Stimulated activated CD4-positive, alpha-beta T cell treated with anti-CD3 and anti-CD28 coated beads, TNF-alpha, amount 100 ng/mL, for 4 hours (primary cell): ENCODE data around the gene ETFB.

Experiments
- DNase-seq, 3 experiments: peaks; one replicate each; pipeline ENCODE4 v3.0.0-alpha.2; 2020; ENCODE audit warnings: low read depth in 3 of 3

The ETFB gene

DNA sequence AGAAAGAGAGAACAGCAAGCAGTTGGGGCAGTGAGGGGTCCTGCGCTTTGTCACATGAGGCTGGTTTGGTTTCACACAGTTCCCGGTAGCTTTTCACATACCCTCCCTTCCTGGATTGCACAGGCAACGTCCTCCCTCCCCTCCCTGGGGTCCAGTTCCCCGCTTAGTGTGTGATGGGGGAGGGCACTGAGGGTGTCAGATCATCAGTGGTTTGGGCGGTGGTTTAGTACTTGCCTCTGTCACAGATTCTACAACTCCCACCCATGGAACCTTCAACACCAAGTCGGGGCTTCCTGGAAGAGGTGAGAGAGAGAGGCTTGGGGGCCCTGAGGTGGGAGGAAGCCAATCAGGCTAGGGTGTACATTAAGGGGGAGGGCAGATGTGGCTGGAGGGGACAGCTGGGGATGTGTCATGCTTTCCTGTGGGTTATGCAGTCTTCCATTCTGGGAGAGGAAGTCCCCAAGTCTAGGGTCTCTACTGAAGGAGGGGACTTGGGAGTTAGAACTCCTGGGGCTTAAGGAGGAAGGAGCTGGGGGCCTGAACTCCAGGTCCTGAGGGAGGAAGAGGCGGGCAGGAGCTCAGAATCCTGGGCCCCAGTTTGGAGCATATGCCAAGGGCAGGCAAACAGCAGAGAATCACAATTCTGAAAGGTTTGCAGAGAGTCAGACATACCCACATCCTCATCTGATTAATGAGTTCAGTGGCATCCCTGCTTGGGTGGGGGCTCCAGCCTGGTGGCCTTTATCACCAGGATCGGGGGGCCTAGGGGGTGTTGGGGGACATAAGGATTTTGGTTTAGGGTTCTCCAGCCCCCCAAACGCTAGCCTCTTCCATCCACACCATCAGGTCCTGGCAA lies 6.7 kb upstream of the ETFB start, which contains the start of gene NKG7:
NKG7 (minus strand) TSS at position 6 of the 856 bp plus-strand sequence. CDS start 119 bp downstream, outside the sequence.
- peak; percentile 33 to 68 (median 54) for DNase-seq

DNA sequence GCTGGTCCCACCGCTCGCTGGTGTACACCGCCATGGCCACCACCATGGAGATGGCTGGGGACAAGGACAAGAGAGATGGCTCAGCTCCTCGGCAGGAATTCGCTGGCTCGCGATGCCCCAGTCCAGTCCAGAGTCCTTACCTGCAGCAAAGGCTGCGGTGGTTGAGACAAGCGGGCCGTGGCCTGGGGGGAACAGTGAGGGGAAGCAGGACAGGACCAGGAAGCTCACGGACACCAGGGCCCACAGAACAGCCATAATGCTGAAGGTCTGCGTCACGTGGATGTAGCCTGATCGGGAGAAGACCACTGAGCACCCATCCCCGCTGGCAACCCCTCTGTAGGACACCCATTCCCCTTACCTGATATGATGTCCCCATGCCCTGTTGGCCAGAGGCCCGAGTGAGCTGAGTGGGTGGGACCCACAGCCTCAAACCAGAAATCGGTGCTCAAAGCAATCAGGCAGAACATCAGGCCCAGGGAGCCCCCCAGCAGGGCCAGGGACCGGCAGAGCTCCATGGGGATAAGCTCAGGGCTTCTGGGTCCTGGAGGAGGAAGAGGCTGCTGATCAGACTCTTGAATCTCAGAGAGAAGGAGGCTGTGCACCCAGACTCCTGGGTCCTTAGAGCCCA lies 5.9 kb upstream of the ETFB start:
- DNase-seq, result no peak

DNA sequence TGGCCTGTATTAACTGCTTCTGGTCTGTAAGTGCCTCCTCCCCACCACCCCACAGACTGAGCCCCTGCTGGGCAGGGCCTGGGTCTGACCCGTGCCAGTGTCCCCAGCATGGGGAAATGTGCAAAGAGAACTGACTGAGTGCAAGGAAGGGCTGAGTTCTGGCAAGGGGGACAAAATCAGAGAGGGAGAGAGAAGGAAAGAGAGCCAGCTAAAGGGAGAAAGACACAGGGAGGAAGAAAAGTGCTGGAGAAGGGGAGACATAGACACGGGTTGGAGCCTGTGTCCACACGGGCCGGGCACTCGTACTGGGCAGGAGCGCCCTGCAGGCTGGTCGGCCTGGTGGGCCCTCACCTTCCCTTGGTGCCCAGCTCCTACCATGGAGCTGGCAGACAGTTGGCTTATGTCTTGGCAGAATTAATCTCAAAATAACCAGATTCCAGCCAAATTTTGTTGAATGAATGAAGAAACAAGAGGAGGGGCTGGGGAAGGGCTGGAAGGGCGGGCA lies 5.0 kb upstream of the ETFB start:
- DNase-seq, result no peak

DNA sequence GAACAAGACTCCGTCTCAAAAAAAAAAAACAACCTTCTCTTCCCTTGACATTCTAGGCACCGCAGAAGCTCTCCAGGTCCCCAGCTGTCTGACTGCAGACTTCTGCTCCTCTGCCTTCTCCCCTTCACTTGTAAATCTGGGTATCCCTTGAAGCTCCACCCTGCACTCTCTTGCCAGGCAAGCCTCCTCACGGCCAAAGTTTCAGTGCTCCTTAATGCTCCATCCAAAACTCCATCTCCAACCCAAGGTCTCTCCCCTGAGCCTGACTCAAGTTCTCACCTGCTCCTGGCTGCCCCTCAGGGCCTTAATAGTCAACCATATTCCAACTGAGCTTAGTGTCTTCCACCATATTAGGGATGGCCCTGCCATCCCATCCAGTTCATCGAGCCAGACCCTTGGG lies 4.0 kb upstream of the ETFB start:
- no peak for DNase-seq

DNA sequence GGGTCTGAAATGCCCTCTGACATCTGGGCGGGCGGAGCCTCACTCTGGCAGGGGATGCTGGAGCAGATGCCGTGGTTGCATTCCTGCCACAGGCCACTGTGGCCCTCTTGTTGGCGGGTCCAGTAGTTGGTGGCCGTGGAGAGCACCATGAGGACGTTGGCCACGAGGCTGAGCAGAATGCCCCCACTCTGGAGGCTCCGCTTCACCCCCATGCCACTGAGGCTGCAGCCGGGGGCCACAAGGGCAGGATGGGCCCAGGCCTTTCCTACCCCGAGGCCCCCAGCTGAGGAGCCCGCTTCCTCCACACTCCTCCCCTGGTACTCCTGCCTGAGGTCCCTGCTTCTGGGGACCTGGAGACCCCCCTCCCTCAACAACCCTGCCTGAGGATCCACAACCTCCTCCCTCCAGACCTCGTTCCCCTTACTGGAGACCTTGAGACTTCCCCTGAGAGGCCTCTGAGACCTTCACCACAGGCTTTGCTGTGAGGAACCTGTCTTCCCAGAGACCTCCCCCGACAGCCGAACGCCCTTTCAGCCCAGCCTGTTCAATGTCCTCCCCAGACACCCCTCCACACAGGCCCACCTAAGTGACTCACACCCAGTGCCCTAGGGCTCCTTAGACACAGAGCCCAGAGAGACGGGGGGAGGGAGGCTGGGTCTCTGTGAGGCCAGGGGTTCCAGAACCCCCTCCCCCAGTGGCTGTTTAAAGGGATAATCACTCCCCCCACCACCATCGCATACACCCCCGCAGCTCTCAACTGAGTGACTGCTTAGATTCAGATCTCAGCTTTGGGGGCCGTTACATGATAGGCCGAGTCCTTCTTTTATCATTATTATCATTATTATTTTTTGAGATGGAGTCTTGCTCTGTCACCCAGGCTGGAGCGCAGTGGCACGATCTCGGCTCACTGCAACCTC lies 2.4 kb upstream of the ETFB start, which contains the start of gene CLDND2:
CLDND2 (minus strand) TSS at position 638 of the 917 bp plus-strand sequence; CDS start at position 212, 426 bp downstream.
- DNase-seq, result no peak

DNA sequence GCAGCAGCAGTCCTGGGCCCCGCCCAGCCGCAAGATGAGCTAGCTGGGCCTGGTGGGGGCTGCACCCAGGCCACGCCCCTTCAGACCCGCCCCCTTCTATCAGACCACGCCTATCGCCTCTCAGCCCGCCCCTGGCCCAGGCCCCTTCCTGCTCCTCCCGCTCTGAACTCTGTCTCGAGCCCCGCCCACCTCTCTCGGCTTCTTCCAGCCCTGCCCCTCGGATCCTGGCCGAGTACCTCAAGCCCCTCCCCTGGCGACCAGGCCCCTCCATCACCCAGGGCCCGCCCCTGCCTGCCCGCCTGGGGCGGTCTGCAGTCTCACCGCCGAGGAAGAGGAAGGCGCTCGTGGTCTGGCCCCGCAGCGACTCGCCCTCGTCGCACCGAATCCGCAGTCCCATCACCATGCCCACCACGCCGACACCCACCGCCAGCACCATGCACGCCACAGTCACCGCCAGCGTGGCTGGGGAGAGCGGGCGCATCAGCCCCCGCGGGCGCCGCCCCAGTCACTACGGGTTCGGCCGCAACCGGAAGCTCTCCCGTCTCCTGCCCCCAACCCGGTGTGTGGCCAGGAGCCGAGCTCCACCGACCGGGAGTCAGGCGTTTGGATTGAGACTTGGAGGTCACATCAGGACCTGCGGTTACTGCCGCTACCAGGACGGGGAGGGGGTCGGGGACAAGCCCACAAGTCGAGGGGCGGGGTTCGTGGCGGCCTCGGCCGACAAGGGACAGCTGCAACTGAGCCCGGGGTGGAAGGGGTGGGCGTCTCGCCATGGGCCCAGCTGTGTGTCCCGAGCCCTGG lies 1.6 kb upstream of the ETFB start:
- peak; percentile 93 to 98 (median 94) for DNase-seq

DNA sequence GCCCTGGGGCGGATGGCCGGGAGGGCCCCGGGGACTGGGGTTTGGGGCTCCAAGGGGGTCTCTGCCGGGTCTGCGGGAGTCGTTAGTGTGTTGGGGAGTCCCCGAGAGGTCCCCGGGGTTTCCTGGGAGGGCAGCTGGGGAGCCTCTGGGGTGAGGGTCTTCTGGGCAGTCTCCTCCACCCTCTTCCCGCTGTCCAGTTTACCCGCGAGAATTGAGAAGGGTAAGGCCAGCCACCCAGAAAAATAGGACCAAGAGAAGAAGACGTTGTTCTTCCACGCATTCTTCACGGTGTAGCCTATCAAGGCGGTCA lies 1.0 kb upstream of the ETFB start:
- DNase-seq, result peak in 1 of 3 experiments; percentile 31

DNA sequence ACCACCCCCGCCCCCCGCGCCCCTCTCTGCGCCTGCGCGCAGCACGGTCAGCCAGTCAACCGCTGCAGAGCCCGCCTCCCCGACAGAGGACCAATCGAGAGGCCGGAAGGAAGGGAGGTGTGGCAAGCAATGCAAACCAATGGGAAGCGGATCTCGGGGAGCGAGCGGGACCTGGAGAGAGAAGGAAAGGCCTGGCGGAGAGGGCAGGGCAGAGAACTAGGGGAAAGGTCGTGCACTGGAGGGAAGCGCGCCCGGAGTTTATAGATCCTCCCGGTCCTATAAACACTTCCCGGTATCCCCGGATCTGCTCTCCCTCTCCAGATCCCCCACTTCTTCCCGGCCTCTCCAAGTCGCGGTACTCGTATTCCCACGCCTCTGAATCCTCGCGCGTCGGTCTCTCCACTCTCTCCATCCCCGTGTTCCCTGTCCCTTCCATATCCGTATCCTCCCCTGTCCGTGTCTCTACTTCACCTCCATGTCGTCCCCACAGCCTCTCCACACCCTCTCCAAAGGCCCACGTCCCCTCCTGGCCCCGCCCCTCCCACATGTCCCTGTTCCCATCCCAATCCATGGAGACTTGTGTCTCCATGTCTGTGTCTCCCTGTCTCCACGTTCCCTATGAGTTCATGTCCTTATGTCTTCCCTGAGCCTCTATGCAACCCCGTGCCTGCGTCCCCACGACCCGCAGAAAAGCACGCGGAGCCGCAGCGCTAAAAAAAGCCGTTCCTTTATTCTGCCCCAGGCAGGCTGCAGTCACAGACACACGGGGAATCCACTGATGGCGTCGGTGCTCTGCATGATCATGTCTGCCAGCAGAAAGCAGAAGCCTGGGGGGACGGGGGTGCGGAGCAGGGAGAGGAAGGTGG lies 434 bp upstream of the ETFB start:
- DNase-seq, result peak; percentile 81 to 88 (median 86)

DNA sequence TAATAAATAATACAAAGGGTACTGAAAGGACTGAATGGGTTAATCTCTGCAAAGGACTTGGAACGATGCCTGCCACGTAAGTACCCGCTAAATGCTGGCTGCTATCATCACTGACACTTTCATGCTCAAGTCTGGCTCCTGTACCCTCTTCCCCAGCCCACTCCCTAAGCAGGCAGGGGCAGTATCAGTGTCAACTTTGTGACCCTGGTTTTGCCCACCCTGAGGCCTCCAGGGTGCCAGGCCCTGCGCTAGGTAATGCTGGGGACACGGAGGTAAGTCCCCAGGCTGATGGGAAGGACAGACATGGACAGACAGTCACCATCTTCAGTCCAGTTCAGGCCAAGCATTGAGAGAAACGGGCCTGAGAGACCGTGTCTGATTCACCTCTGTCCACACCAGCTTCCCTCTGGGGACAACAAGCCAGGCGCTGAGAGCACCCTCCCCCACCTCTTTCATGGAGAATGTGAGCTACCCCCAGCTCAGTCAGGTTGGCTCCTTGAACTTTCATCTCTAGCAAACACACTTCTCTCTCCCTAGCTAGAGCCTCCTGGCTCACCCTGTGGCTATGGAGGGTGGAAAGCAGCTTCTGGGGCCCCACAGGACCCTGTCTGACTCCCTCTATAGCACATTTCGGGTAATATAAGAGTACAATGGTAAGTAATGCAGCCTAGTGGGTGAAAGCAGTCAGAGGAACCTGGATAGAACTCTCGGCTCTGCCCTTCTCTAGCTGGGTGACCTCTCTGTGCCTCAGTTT lies 800 bp downstream of the ETFB start:
- DNase-seq, result no peak

DNA sequence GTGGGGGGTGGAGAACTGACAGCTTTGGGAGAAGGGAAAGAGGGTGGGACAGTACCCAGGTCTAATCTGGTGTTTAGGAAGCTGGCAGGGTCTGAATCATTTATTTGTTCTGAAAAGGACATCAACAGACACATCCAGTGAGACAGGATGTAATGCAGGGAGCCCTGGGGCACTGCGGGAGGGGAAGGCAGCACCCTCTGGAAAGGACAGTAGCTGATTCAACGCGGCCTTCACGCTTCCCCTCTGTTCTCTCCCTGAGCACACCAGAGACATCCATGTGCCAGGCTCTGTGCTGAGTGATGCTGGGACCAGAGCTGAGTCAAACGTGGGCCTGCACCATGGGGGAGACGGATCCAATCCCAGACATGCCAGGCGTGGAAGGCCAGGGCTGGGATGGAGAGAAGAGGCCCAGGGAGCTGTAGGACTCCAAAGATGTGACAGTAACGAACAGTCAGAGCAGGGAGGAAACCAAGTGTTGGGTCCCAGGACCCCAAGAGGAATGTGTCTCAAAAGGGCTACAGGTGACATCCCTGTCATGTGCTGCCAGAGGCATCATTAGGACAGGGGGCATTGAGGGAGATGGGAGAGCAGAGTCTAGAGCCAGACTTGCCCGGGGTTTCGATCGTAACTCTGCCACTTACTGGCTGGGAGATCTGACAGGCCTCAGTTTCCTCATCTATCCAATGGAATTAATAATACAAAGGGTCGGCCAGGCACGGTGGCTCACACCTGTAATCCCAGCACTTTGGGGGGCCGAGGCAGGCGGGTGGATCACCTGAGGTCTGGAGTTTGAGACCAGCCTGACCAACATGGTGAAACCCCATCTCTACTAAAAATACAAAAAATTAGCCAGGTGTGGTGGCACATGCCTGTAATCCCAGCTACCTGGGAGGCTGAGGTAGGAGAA lies 1.7 kb downstream of the ETFB start:
- DNase-seq, result no peak

DNA sequence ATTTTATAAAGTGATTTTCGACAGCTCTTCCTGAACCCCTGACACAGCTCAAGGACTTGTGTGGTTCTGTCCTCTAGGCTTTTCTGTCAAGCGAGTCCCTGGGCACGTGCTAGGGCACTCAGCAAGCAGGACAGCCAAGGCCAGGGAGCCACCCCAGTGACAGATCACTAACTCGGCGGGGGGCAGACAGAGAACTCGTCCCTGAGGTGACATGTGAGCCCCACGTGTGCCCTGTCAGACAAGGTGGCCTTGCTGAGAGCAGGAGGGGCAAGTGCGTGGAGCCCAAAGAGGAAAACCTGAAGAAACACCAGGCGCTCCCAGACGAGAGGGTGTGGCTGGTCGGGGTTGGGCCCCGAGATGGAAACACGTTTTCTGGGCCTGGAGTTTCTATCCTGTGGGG lies 4.9 kb downstream of the ETFB start:
- DNase-seq, result no peak

DNA sequence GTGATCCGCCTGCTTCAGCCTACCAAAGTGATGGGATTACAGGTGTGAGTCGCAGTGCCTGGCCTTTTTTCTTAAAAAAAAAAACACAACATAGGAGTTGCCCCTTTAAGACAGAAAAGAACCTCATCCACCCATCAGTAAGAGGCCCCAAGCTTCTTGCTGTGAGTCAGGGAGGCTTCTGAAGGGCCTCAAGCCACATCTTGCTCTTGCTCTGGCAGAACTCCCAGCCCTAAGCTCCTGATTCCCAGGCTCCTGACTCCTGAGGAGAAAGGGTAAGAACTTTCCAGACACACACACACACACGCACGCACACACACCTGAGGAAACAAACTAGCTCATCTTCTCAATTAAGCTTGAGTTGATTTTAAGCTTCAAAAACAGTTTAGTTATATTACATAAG lies 6.9 kb downstream of the ETFB start:
- no peak for DNase-seq

DNA sequence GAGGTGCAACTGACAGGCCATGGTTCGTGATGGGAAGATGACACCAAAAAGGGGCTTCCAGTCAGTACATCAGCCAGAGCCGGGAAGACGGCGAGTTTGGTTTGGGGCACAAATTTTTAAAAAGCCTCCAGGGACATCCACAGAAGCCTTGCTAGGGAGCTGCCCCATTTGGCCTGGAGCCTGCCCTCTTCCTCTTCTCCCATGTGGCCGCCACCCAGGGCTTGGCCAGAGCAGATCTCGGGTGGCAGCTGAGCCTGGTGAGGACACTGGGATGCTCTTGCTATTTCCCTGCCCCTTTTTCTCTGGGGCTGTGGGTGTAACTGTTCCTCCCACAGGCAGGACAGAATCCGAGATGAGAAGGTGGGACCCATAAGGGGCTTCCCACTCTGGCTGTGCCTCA lies 8.2 kb downstream of the ETFB start:
- no peak for DNase-seq

DNA sequence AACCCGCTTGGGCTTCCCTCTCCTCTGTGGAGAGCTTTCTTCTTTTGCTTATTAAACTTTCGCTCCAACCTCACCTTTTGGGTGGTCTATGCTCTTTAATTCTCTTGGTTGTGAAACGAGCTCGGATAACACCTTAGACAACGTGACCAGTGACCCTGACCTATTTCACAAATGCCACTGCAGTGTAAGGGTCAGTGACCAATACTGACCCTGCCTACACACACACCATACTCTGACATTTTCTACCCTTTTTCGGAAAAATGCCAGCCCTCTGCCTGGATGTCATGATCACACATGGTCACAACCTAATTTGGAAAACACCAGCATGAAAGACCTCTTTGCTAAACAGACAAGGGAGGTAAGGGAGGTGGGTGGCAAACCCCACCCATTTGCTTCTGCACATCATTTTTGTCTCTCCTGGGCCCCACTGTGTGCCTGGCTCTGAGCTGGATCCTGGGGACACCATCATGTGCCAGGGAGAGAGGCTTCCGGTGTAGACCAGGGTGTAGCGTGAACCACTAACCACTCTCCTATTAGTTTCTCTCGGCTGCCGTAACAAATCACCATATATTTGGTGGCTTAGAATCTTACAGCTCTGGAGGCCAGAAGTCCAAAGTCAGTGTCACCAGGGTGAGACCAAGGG lies 9.9 kb downstream of the ETFB start:
- no peak for DNase-seq

DNA sequence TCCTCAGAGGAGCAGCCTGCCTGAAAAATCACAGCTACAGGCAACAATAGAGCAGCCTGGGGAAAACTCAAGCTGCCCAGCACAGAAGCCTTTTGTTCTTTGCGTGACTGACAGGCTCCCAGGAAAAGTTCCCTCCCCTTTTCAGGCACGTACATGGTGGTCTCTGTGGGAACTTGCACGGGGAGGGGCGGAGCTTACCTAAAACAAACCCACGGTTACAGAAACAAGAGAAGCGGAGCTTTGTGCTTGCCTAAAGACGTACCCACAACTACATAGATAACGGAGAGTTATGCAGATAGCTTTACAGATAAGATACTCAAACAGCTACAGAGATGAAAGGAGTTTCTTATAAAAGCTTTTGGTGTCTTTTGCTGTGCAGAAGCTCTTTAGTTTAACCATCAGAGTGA lies 11.4 kb downstream of the ETFB start:
- no peak for DNase-seq

DNA sequence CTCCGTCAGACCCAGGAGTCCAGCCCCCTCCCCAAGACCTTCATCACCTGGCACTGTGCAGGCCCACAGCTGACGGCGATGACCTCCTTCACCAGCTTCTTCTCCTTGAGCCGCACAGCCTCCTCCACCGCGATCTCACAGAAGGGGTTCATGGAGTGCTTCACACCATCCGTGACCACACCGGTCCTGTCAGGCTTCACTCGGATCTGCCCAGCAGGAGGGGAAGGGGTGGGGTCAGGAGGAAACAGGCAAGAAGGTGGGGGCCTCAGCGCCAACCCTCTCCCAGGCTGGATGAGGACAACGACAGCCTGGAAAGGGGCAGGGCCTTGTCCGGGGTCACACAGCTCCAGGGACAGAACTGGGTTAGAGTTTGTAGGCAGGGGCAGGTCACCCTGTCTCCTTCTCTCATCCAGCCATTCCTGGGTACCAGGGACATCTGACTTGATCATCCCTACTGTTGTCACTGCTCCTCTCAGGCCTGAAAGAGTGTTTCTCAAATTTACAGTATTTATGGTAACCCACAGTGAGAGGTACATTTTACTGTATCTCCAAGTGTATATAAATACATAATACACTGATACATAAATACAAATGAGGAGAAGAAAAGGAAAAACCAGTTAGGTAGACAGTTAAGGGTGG lies 12.0 kb downstream of the ETFB start:
- DNase-seq, result no peak

DNA sequence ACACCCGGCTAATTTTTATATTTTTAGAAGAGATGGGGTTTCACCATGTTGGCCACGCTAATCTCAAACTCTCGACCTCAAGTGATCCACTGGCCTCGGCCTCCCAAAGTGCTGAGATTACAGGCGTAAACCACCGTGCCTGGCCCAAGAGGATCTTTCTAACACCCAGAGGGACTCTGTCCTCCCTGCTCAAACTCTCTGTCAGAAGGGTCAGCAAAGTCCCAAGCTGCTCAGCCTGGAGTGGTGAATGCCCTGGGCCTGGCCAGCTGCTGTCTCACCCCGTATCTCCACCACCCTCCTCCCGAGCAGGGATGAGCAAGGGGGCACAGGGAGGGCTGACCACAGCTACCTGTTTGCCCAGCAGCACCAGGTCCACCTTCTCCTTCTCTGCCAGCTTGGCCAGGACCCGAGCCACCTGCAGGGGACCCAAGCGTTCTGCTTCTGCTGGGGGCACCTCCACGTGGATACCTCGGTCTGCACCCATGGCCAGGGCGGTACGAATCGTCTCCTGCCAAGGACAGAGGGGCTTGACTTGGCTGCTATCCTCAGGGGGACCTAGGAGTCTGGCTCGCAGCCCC lies 13.3 kb downstream of the ETFB start:
- DNase-seq, result no peak
